Spleen (tissue), 7 donors: ENCODE data around the gene TBC1D22A.

Source experiments
- POLR2A ChIP-seq, 3 donors: fragments of 450-650 bp; IDR thresholded peaks; one replicate each; pipeline ENCODE4 v1.5.1; 2017; ENCODE audit warnings: antibody characterized with exemption in 3 of 3, mild to moderate bottlenecking in 1 of 3
- POLR2AphosphoS5 ChIP-seq, 3 donors: sonication (generic); formaldehyde crosslinking; IDR thresholded peaks; one replicate each; pipeline ENCODE4 v1.5.1; 2017; ENCODE audit warnings: antibody characterized with exemption in 3 of 3
- TF ChIP-seq, protein P1 (sequence below), 11 experiments: fragments of 200-600 bp in 7 of 11; fragments of 450-650 bp in 4 of 11; sonication (generic) in 4 of 11; IDR thresholded peaks in 8 of 11; conservative IDR thresholded peaks in 3 of 11; 1 replicate in 7 of 11; 2 replicates in 4 of 11; pipeline versions ENCODE4 v1.4.0 to v1.8.0; 2016 to 2021; ENCODE audit warnings: antibody characterized with exemption in 11 of 11, inconsistent platforms in 4 of 11, mild to moderate bottlenecking in 1 of 11
- donor health status: DM: no; HTN: no; CAD: no; lungs with moderate emphysema.
- donor health status: DM: no; HTN: no; CAD: no.
- donor health status: DM: no; HTN: no; CAD: no.

DNA sequence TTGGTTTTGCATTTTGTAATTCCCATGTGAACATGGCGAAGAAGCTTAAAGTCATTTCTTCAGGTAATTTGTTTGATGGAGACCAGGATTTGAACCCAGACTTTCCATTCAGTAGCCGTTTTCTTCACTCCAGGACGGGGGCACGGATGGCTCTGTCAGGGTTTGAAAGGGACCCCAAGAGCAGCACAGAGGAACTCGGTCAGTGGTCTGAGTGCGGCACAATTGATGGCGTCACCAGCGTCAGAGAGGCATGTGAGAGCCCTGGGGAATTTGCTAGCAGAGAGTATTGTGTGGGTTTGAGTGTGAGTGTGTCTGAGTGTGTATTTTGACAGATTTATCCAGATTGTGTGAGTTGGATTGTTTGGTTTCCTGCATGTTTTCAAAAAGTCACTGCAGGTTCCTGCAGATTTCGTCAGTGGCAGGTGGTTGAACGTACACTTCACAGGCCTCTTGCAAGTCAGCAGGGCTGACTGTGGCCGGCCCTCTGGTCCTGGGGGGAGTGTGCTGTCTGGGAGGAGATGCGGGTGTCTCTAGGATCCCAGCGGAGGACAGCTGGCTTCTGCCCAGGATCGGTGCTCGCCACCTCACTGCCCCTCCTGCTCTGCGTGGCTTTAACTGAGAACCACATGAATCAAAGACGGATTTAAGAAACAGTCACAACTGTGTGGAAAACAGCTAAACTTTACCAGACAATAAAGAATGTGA, 199.3 kb downstream of the TBC1D22A start:
- TF ChIP-seq, protein P1, sequence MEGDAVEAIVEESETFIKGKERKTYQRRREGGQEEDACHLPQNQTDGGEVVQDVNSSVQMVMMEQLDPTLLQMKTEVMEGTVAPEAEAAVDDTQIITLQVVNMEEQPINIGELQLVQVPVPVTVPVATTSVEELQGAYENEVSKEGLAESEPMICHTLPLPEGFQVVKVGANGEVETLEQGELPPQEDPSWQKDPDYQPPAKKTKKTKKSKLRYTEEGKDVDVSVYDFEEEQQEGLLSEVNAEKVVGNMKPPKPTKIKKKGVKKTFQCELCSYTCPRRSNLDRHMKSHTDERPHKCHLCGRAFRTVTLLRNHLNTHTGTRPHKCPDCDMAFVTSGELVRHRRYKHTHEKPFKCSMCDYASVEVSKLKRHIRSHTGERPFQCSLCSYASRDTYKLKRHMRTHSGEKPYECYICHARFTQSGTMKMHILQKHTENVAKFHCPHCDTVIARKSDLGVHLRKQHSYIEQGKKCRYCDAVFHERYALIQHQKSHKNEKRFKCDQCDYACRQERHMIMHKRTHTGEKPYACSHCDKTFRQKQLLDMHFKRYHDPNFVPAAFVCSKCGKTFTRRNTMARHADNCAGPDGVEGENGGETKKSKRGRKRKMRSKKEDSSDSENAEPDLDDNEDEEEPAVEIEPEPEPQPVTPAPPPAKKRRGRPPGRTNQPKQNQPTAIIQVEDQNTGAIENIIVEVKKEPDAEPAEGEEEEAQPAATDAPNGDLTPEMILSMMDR (IDR thresholded peaks at IDR 0.05 in 8 of 11, conservative IDR thresholded peaks at IDR 0.05 in 3 of 11): no peak
- TF ChIP-seq POLR2AphosphoS5 (IDR thresholded peaks at IDR 0.05) (no peak), POLR2A (IDR thresholded peaks at IDR 0.05) (no peak)
